ENCODE data around the gene R3HDM4. TPM values are rescaled to one million over a fixed set of nuclear protein-coding genes. Genes with fewer than 3 reads are reported as not detected.
"Not testable (repeated sequence)": the region's sequence is repeated elsewhere in the genome, so short reads cannot be mapped to it uniquely, and the experiment has no call there.

The R3HDM4 gene
- total and polyA plus RNA-seq, 9 of the 15 experiments (the other 6 are each of a cell fraction or from before 2014, with no cell fraction given): 3.2 to 154 (median 59.0) TPM

GRCh38 chr19:853614-854220, 59.3 kb downstream of the R3HDM4 start:
- 81% methylated on average over 9 of the region's 17 CpGs for WGBS (ENCODE audit: insufficient coverage, low coverage, missing lambda C conversion rate)
- H4K20me1 ChIP-seq (replicated peaks; ENCODE audit: control insufficient read depth, insufficient read depth, low read length); H3K27me3 ChIP-seq (ENCODE audit: control insufficient read depth in 2 of 2, insufficient read depth in 2 of 2, low read length in 2 of 2); H3K36me3 ChIP-seq (ENCODE audit: control insufficient read depth, insufficient read depth, low read length); intact Hi-C loops (cut with micrococcal nuclease); FAIRE-seq; ATAC-seq; H3K9me1 ChIP-seq (ENCODE audit: control insufficient read depth, insufficient read depth, low read length); H3K4me3 ChIP-seq; H2AFZ ChIP-seq (ENCODE audit: low read depth, low read length); H3K79me2 ChIP-seq (ENCODE audit: control insufficient read depth, insufficient read depth, low read length); CTCF ChIA-PET (ENCODE audit: low intra/inter-chr PET ratio); BruUV-seq (replicated peaks); DNase-seq (ENCODE audit: extremely low read depth in 1 of 4, low spot score in 3 of 4); H3K9me3 ChIP-seq (replicated peaks; ENCODE audit: control insufficient read depth, insufficient read depth, low read depth, low read length); H3K27ac ChIP-seq (ENCODE audit: extremely low read depth, low read depth, low read length); in situ Hi-C loops (cut with MboI); H3K9ac ChIP-seq (ENCODE audit: insufficient read depth in 1 of 2, low read depth in 2 of 2, low read length in 2 of 2); H3K4me2 ChIP-seq (ENCODE audit: insufficient read depth, low read length): not testable (repeated sequence)
- H3K4me1 ChIP-seq (replicated peaks in 1 of 2; ENCODE audit: control insufficient read depth in 2 of 2, insufficient read depth in 2 of 2, low read length in 2 of 2): peaks cover 5 to 43% of the 10 kb centered on the region in 2 experiments; a peak in 3 of 5 replicates
- POLR2A ChIA-PET: interaction anchor here (0.6 kb wide), 1 partner anchor 301 kb away, joined by 3 read pairs; no protein-coding TSS in a partner anchor
- 0 out of 2 replicates have a peak, but pooled peaks have one; percentile 10 for TF ChIP-seq PKNOX1 (IDR thresholded peaks at IDR 0.05)
- TF ChIP-seq ZNF3 (CRISPR knock-in tag; IDR thresholded peaks at IDR 0.05): peak; percentile 72
- TF ChIP-seq ADNP (tag; IDR thresholded peaks at IDR 0.05): peak; percentile 49; the same call in 1 of the 2 replicates
- 0 out of 2 replicates have a peak, but pooled peaks have one; percentile 26 for TF ChIP-seq BCOR (IDR thresholded peaks at IDR 0.05)
- peak; percentile 82; the same call in 1 of the 2 replicates for TF ChIP-seq PTBP1 (IDR thresholded peaks at IDR 0.05; ENCODE audit: low read depth, low read length)
- TF ChIP-seq RBM25 (IDR thresholded peaks at IDR 0.05; ENCODE audit: low read depth, low read length, severe bottlenecking): peak; percentile 71
- TF ChIP-seq KDM1A (IDR thresholded peaks at IDR 0.05): 0 out of 4 replicates have a peak, but pooled peaks of 1 of the 2 experiments have one; percentile 21

All from K562 (cell line).